ENCODE results near the gene CLDN2.
"Not testable (repeated sequence)": the region's sequence is repeated elsewhere in the genome, so short reads cannot be mapped to it uniquely, and the experiment has no call there.

The CLDN2 gene

GRCh38 chrX:106966547-106966946 lies 46.3 kb downstream of the CLDN2 start:
- DNase-seq: not testable (repeated sequence)

- DNase-seq: no peak
Measured at GRCh38 chrX:106972896-106973295, 52.7 kb downstream of the CLDN2 start.

GRCh38 chrX:106973433-106974149 lies 53.4 kb downstream of the CLDN2 start:
- no peak for DNase-seq

GRCh38 chrX:106976416-106976815 lies 56.2 kb downstream of the CLDN2 start:
- no peak for DNase-seq

Measured in eye (tissue), 1 donor.